Naive thymus-derived CD8-positive, alpha-beta T cell (primary cell): ENCODE data around the gene E2F1. TPM values are rescaled to one million over a fixed set of nuclear protein-coding genes. Genes with fewer than 3 reads are reported as not detected.
"Not testable (repeated sequence)": the region's sequence is repeated elsewhere in the genome, so short reads cannot be mapped to it uniquely, and the experiment has no call there.

Experiments
- ATAC-seq, 2 donors: fragments of 150-1000 bp; cut with Tn5 transposase in 1 of 2; sonication (Bioruptor Pico), chemical (Tn5 transposase) in 1 of 2; 1 replicate in 1 of 2; 2 replicates in 1 of 2; pipeline ENCODE4 v1.10.0; 2021; ENCODE audit warnings: mild to moderate bottlenecking in 2 of 2, moderate library complexity in 2 of 2
- POLR2A ChIA-PET: fragments of 350-600 bp; sonication (Branson Sonifier 250); formaldehyde crosslinking; loops from one replicate; lab custom pipeline; 2021; ENCODE audit warnings: antibody characterized with exemption; lab: Charles Lee
- DNase-seq, 10 donors: peaks; one replicate each; pipeline versions ENCODE4 v3.0.0 to v3.0.0-alpha.2; 2020 to 2022
- H3K27ac Mint-ChIP-seq, 10 donors: one replicate each; pipeline ENCODE4 v1.8.0; 2020 to 2022; ENCODE audit warnings: mild to moderate bottlenecking in 10 of 10, mixed read lengths in 10 of 10, moderate library complexity in 4 of 10, inconsistent platforms in 1 of 10
- H3K27me3 Mint-ChIP-seq, 5 donors: one replicate each; pipeline ENCODE4 v1.8.0; 2021 to 2022; ENCODE audit warnings: mixed read lengths in 5 of 5
- H3K36me3 Mint-ChIP-seq, 3 donors: one replicate each; pipeline ENCODE4 v1.8.0; 2020 to 2022; ENCODE audit warnings: mixed read lengths in 3 of 3, mild to moderate bottlenecking in 2 of 3, inconsistent platforms in 1 of 3
- H3K4me1 Mint-ChIP-seq, 4 donors: one replicate each; pipeline ENCODE4 v1.8.0; 2021 to 2022; ENCODE audit warnings: mixed read lengths in 4 of 4
- H3K4me3 Mint-ChIP-seq, 10 donors: one replicate each; pipeline ENCODE4 v1.8.0; 2020 to 2022; ENCODE audit warnings: mild to moderate bottlenecking in 10 of 10, mixed read lengths in 10 of 10, moderate library complexity in 6 of 10, inconsistent platforms in 1 of 10
- H3K9me3 Mint-ChIP-seq, 9 donors: one replicate each; pipeline ENCODE4 v1.8.0; 2020 to 2022; ENCODE audit warnings: mixed read lengths in 9 of 9, mild to moderate bottlenecking in 3 of 9, inconsistent platforms in 1 of 9, moderate library complexity in 1 of 9
- polyA plus RNA-seq, 3 donors: library from polyadenylated mRNA; unstranded; fragments of 300-500 nt; fragmentation: Illumina TruSeq; gene quantifications; one replicate each; pipeline ENCODE4 v1.2.3, GENCODE V29; 2021
- total RNA-seq, 8 experiments: library from RNA in 2 of 8; stranded (reverse) in 2 of 8; gene quantifications; one replicate each; pipeline ENCODE4 v1.2.3 and lab custom pipeline; 2021 to 2026

Gene E2F1
- total and polyA plus RNA-seq, 5 experiments from 2014 or later = 0.19 to 1.4 (median 0.49) TPM

- Mint-ChIP-seq H3K27ac (peak overlapping the region in 3 of 10 donors; percentile 31 to 74 (median 38)), H3K27me3 (no peaks in the 10 kb centered on the region), H3K9me3 (no peaks in the 10 kb centered on the region), H3K36me3 (peaks cover 0 to 13% (median 7%) of the 10 kb centered on the region in 3 donors), H3K4me3 (no peak overlapping the region), H3K4me1 (peaks cover 6 to 27% (median 11%) of the 10 kb centered on the region in 4 donors)
- POLR2A ChIA-PET = interaction anchor here (0.6 kb wide), 1 partner anchor 211 kb away, joined by 3 read pairs; no protein-coding TSS in a partner anchor
- ATAC-seq = no peak
- DNase-seq = no peak
Measured at GRCh38 chr20:33650111-33650752, 36.0 kb downstream of the E2F1 start.

GRCh38 chr20:33649201-33649681, 36.9 kb downstream of the E2F1 start:
- POLR2A ChIA-PET = no interaction called here
- Mint-ChIP-seq H3K4me1 (peaks cover 6 to 27% (median 11%) of the 10 kb centered on the region in 4 donors), H3K27me3 (no peaks in the 10 kb centered on the region), H3K27ac (no peak overlapping the region), H3K9me3 (no peaks in the 10 kb centered on the region), H3K4me3 (no peak overlapping the region), H3K36me3 (peaks cover 0 to 21% (median 7%) of the 10 kb centered on the region in 3 donors)
- ATAC-seq (no peak), DNase-seq (no peak)

- no peak overlapping the region for H3K27ac Mint-ChIP-seq
- no peaks in the 10 kb centered on the region for H3K9me3 Mint-ChIP-seq
- ATAC-seq (no peak), DNase-seq (no peak)
- POLR2A ChIA-PET = no interaction called here
- H3K4me1 Mint-ChIP-seq = peaks cover 3 to 26% (median 10%) of the 10 kb centered on the region in 4 donors
- H3K4me3 Mint-ChIP-seq = no peak overlapping the region
- no peaks in the 10 kb centered on the region for H3K27me3 Mint-ChIP-seq
- H3K36me3 Mint-ChIP-seq = peaks cover 0 to 21% (median 7%) of the 10 kb centered on the region in 3 donors
Measured at GRCh38 chr20:33648396-33649004, 37.7 kb downstream of the E2F1 start.

GRCh38 chr20:33647603-33648395, 38.4 kb downstream of the E2F1 start:
- Mint-ChIP-seq H3K9me3 (no peaks in the 10 kb centered on the region), H3K36me3 (peaks cover 0 to 27% (median 7%) of the 10 kb centered on the region in 3 donors), H3K27me3 (no peaks in the 10 kb centered on the region), H3K4me3 (peak overlapping the region in 1 of 10 donors; percentile 24), H3K4me1 (peaks cover 0 to 20% (median 7%) of the 10 kb centered on the region in 4 donors), H3K27ac (peak overlapping the region in 5 of 10 donors; percentile 29 to 85 (median 52))
- ATAC-seq (no peak), DNase-seq (no peak)
- POLR2A ChIA-PET = no interaction called here

- not testable (repeated sequence) for H3K9me3 Mint-ChIP-seq, H3K4me3 Mint-ChIP-seq, H3K27me3 Mint-ChIP-seq, ATAC-seq, DNase-seq
- POLR2A ChIA-PET = interaction anchor here (0.7 kb wide), 1 partner anchor 22 kb away, joined by 4 read pairs; no protein-coding TSS in a partner anchor
- Mint-ChIP-seq H3K4me1 (peaks cover 0 to 20% (median 7%) of the 10 kb centered on the region in 4 donors), H3K27ac (peak overlapping the region in 1 of 10 donors; percentile 2), H3K36me3 (peaks cover 0 to 34% (median 7%) of the 10 kb centered on the region in 3 donors)
Measured at GRCh38 chr20:33646959-33647602, 39.1 kb downstream of the E2F1 start.

- peaks cover 0 to 39% (median 7%) of the 10 kb centered on the region in 3 donors for H3K36me3 Mint-ChIP-seq
- peak overlapping the region in 1 of 10 donors; percentile 43 for H3K27ac Mint-ChIP-seq
- no peak overlapping the region for H3K4me3 Mint-ChIP-seq
- no peak for ATAC-seq
- no peaks in the 10 kb centered on the region for H3K27me3 Mint-ChIP-seq
- peaks cover 0 to 20% (median 7%) of the 10 kb centered on the region in 4 donors for H3K4me1 Mint-ChIP-seq
- no peaks in the 10 kb centered on the region for H3K9me3 Mint-ChIP-seq
- POLR2A ChIA-PET = interaction anchor here (0.7 kb wide), 1 partner anchor 21 kb away, joined by 4 read pairs; no protein-coding TSS in a partner anchor
- no peak for DNase-seq
Measured at GRCh38 chr20:33646191-33646590, 40.0 kb downstream of the E2F1 start.

- DNase-seq = no peak
- POLR2A ChIA-PET = no interaction called here
Measured at GRCh38 chr20:33645396-33645795, 40.8 kb downstream of the E2F1 start.

GRCh38 chr20:33645072-33645358, 41.2 kb downstream of the E2F1 start:
- DNase-seq (no peak), ATAC-seq (no peak)
- H3K4me1 Mint-ChIP-seq = peaks cover 0 to 20% (median 7%) of the 10 kb centered on the region in 4 donors
- H3K27ac Mint-ChIP-seq = no peak overlapping the region
- H3K9me3 Mint-ChIP-seq = no peaks in the 10 kb centered on the region
- no peaks in the 10 kb centered on the region for H3K27me3 Mint-ChIP-seq
- POLR2A ChIA-PET = interaction anchor here (0.6 kb wide), 1 partner anchor 201 kb away, joined by 3 read pairs; the partner anchor contains the start of gene SNTA1
- H3K4me3 Mint-ChIP-seq = no peak overlapping the region
- H3K36me3 Mint-ChIP-seq = peaks cover 0 to 51% (median 10%) of the 10 kb centered on the region in 3 donors

More at GRCh38 chr20:33645396-33645795, 40.8 kb downstream of the E2F1 start:
- ATAC-seq = no peak
- Mint-ChIP-seq H3K27me3 (no peaks in the 10 kb centered on the region), H3K27ac (no peak overlapping the region), H3K4me3 (no peak overlapping the region), H3K9me3 (no peaks in the 10 kb centered on the region), H3K4me1 (peaks cover 0 to 20% (median 7%) of the 10 kb centered on the region in 4 donors), H3K36me3 (peaks cover 0 to 47% (median 7%) of the 10 kb centered on the region in 3 donors)

- Mint-ChIP-seq H3K4me1 (peaks cover 0 to 20% (median 6%) of the 10 kb centered on the region in 4 donors), H3K36me3 (peaks cover 0 to 56% (median 14%) of the 10 kb centered on the region in 3 donors), H3K4me3 (no peak overlapping the region), H3K27ac (peak overlapping the region in 1 of 10 donors; percentile 59), H3K9me3 (no peaks in the 10 kb centered on the region), H3K27me3 (no peaks in the 10 kb centered on the region)
- ATAC-seq (no peak), DNase-seq (no peak)
- POLR2A ChIA-PET = interaction anchor here (0.6 kb wide), 1 partner anchor 201 kb away, joined by 3 read pairs; the partner anchor contains the start of gene SNTA1
Measured at GRCh38 chr20:33644313-33645071, 41.7 kb downstream of the E2F1 start.

GRCh38 chr20:33640287-33640686, 45.9 kb downstream of the E2F1 start:
- no peak for ATAC-seq

GRCh38 chr20:33636776-33637175, 49.4 kb downstream of the E2F1 start:
- Mint-ChIP-seq H3K36me3 (peaks cover 0 to 75% (median 15%) of the 10 kb centered on the region in 3 donors), H3K27ac (peak overlapping the region in 1 of 10 donors; percentile 57), H3K27me3 (no peaks in the 10 kb centered on the region), H3K4me3 (no peak overlapping the region), H3K4me1 (peaks cover 0 to 4% (median 2%) of the 10 kb centered on the region in 4 donors), H3K9me3 (no peaks in the 10 kb centered on the region)
- POLR2A ChIA-PET = no interaction called here
- ATAC-seq (no peak), DNase-seq (no peak)

More at GRCh38 chr20:33640287-33640686, 45.9 kb downstream of the E2F1 start:
- DNase-seq = no peak
- H3K27ac Mint-ChIP-seq = peak overlapping the region in 1 of 10 donors; percentile 39
- H3K4me1 Mint-ChIP-seq = peaks cover 0 to 2% (median 0%) of the 10 kb centered on the region in 4 donors
- POLR2A ChIA-PET = interaction anchor here (1.0 to 1.5 kb wide), 2 partner anchors 12 to 150 kb away, joined by 4 to 7 read pairs; partner anchors contain the start of gene CBFA2T2
- H3K27me3 Mint-ChIP-seq = no peaks in the 10 kb centered on the region
- H3K9me3 Mint-ChIP-seq = no peaks in the 10 kb centered on the region
- peaks cover 0 to 76% (median 12%) of the 10 kb centered on the region in 3 donors for H3K36me3 Mint-ChIP-seq
- H3K4me3 Mint-ChIP-seq = no peak overlapping the region
